MM.1S (cell line): ENCODE results near the gene ENDOU.

ENCODE experiments used
- DNase-seq: peaks from one replicate; pipeline ENCODE4 v3.0.0-alpha.2; 2015
- H2AFZ ChIP-seq: fragments of 300-600 bp; sonication (generic); 2 replicates; pipeline ENCODE4 v1.6.0; 2016; ENCODE audit warnings: antibody characterized with exemption, low read length
- H3F3A ChIP-seq: fragments of 300-600 bp; sonication (generic); 2 replicates; pipeline ENCODE4 v1.6.1; 2016; ENCODE audit warnings: mild to moderate bottlenecking, antibody characterized with exemption, low read length, moderate library complexity, mixed read lengths; ENCODE audit not compliant: insufficient read depth
- H3K27ac ChIP-seq: fragments of 300-600 bp; sonication (generic); 2 replicates; pipeline ENCODE4 v1.5.1; 2016; ENCODE audit warnings: mild to moderate bottlenecking, low read length
- H3K27me3 ChIP-seq: fragments of 300-600 bp; sonication (generic); replicated peaks from 2 replicates; pipeline ENCODE4 v1.6.0; 2016; ENCODE audit warnings: low read length; ENCODE audit not compliant: insufficient read depth
- H3K36me3 ChIP-seq: fragments of 300-600 bp; sonication (generic); replicated peaks from 2 replicates; pipeline ENCODE4 v1.6.1; 2016; ENCODE audit warnings: mild to moderate bottlenecking, low read length, mixed read lengths; ENCODE audit not compliant: insufficient read depth
- H3K4me1 ChIP-seq: fragments of 300-600 bp; sonication (generic); 2 replicates; pipeline ENCODE4 v1.6.1; 2016; ENCODE audit warnings: low read length, mixed read lengths
- H3K4me2 ChIP-seq: fragments of 300-600 bp; sonication (generic); 2 replicates; pipeline ENCODE4 v1.6.0; 2016; ENCODE audit warnings: low read depth, low read length
- H3K4me3 ChIP-seq: fragments of 300-600 bp; sonication (generic); 2 replicates; pipeline ENCODE4 v1.5.1; 2016; ENCODE audit warnings: low read length, mixed read lengths
- H3K79me2 ChIP-seq: fragments of 300-600 bp; sonication (generic); 2 replicates; pipeline ENCODE4 v1.6.1; 2016; ENCODE audit warnings: mixed run types, low read length, mixed read lengths
- H3K9ac ChIP-seq: fragments of 300-600 bp; sonication (generic); 2 replicates; pipeline ENCODE4 v1.6.1; 2016; ENCODE audit warnings: low read length, mixed read lengths
- H3K9me2 ChIP-seq: fragments of 300-600 bp; sonication (generic); replicated peaks from 2 replicates; pipeline ENCODE4 v1.6.1; 2016; ENCODE audit warnings: mild to moderate bottlenecking, low read length, mixed read lengths; ENCODE audit not compliant: insufficient read depth
- H3K9me3 ChIP-seq: fragments of 300-600 bp; sonication (generic); replicated peaks from 2 replicates; pipeline ENCODE4 v1.6.1; 2016; ENCODE audit warnings: mild to moderate bottlenecking, low read length, mixed read lengths; ENCODE audit not compliant: insufficient read depth
- H4K20me1 ChIP-seq: fragments of 300-600 bp; sonication (generic); 2 replicates; pipeline ENCODE4 v1.6.1; 2016; ENCODE audit warnings: mild to moderate bottlenecking, low read length, moderate library complexity, mixed read lengths; ENCODE audit not compliant: insufficient read depth
- EZH2 ChIP-seq: fragments of 300-600 bp; sonication (generic); optimal IDR thresholded peaks from 2 replicates; pipeline ENCODE3; 2017; ENCODE audit warnings: low read depth, mild to moderate bottlenecking, antibody characterized with exemption, low read length, mixed read lengths
- EZH2phosphoT487 ChIP-seq: fragments of 300-600 bp; sonication (generic); IDR thresholded peaks from 2 replicates; pipeline ENCODE4 v1.6.1; 2018; ENCODE audit warnings: antibody characterized with exemption, low read length
- TF ChIP-seq, protein P1 (sequence below): fragments of 300-600 bp; sonication (generic); IDR thresholded peaks from 2 replicates; pipeline ENCODE4 v1.5.1; 2016; ENCODE audit warnings: antibody characterized with exemption, low read length, mixed read lengths

Gene ENDOU

DNA sequence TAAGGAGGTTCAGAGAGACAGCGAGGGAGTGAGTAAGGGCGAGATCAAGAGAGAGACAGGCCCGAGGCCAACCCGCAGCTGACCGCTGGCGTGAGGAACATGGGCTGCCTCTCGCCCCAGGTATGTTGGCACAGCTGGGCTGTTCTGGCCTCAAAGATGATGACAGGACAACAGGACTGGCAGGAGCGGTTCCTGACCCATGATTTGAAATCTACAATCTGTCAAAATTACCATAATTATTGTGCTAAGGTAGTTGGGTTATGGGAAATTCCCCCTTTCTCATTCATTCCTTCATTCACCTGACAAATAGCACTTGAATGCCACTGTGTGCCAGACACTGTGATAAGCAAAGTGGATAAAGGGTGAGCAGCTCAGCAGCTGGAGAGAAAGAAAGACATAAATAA, 5.1 kb upstream of the ENDOU start:
- Histone ChIP-seq H3K4me2 (no peak overlapping the region), H3K36me3 (no peaks in the 10 kb centered on the region), H3K9me2 (no peaks in the 10 kb centered on the region), H3K4me1 (peaks cover 5% of the 10 kb centered on the region; the same call in 1 of the 2 replicates), H3K79me2 (no peaks in the 10 kb centered on the region), H3K4me3 (no peak overlapping the region), H3K9me3 (no peaks in the 10 kb centered on the region), H3K9ac (no peak overlapping the region), H3F3A (no peaks in the 10 kb centered on the region), H3K27ac (no peak overlapping the region), H2AFZ (no peak overlapping the region), H3K27me3 (no peaks in the 10 kb centered on the region), H4K20me1 (no peaks in the 10 kb centered on the region)
- no peak for TF ChIP-seq EZH2
- TF ChIP-seq, protein P1, sequence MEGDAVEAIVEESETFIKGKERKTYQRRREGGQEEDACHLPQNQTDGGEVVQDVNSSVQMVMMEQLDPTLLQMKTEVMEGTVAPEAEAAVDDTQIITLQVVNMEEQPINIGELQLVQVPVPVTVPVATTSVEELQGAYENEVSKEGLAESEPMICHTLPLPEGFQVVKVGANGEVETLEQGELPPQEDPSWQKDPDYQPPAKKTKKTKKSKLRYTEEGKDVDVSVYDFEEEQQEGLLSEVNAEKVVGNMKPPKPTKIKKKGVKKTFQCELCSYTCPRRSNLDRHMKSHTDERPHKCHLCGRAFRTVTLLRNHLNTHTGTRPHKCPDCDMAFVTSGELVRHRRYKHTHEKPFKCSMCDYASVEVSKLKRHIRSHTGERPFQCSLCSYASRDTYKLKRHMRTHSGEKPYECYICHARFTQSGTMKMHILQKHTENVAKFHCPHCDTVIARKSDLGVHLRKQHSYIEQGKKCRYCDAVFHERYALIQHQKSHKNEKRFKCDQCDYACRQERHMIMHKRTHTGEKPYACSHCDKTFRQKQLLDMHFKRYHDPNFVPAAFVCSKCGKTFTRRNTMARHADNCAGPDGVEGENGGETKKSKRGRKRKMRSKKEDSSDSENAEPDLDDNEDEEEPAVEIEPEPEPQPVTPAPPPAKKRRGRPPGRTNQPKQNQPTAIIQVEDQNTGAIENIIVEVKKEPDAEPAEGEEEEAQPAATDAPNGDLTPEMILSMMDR, result no peak
- no peak for TF ChIP-seq EZH2phosphoT487
- no peak for DNase-seq

GRCh38 chr12:47729233-47729632, 3.9 kb upstream of the ENDOU start:
- no peaks in the 10 kb centered on the region for H3K9me2 ChIP-seq
- no peaks in the 10 kb centered on the region for H4K20me1 ChIP-seq
- no peak overlapping the region for H3K4me2 ChIP-seq
- no peak for DNase-seq
- no peaks in the 10 kb centered on the region for H3K79me2 ChIP-seq
- no peaks in the 10 kb centered on the region for H3K36me3 ChIP-seq
- H3K9me3 ChIP-seq, result no peaks in the 10 kb centered on the region
- no peak overlapping the region for H3K4me3 ChIP-seq
- H3K9ac ChIP-seq, result no peak overlapping the region
- no peaks in the 10 kb centered on the region for H3K27me3 ChIP-seq
- no peaks in the 10 kb centered on the region for H3F3A ChIP-seq
- H2AFZ ChIP-seq, result no peak overlapping the region
- H3K4me1 ChIP-seq, result peaks cover 5% of the 10 kb centered on the region; the same call in 1 of the 2 replicates
- TF ChIP-seq, protein P1, result no peak
- TF ChIP-seq EZH2phosphoT487 (no peak), EZH2 (no peak)
- no peak overlapping the region for H3K27ac ChIP-seq

- Histone ChIP-seq H3K9me3 (no peaks in the 10 kb centered on the region), H3K4me2 (no peak overlapping the region), H3K79me2 (no peaks in the 10 kb centered on the region), H4K20me1 (no peaks in the 10 kb centered on the region), H3K4me3 (no peak overlapping the region), H3K27me3 (no peaks in the 10 kb centered on the region), H3F3A (no peaks in the 10 kb centered on the region), H3K9me2 (no peaks in the 10 kb centered on the region), H3K4me1 (peaks cover 5% of the 10 kb centered on the region; the same call in 1 of the 2 replicates), H3K27ac (no peak overlapping the region), H2AFZ (no peak overlapping the region), H3K36me3 (no peaks in the 10 kb centered on the region), H3K9ac (no peak overlapping the region)
- no peak for TF ChIP-seq EZH2phosphoT487
- no peak for TF ChIP-seq EZH2
- TF ChIP-seq, protein P1, result no peak
- no peak for DNase-seq
These were observed 603 bp upstream of the ENDOU start for GRCh38 chr12:47725893-47726292.
